ENCODE results near the gene LONP2. TPM values are rescaled to one million over a fixed set of nuclear protein-coding genes. Genes with fewer than 3 reads are reported as not detected.

Gene LONP2
- total RNA-seq, 1 donor = 56.8 TPM

Other genes starting within 250 kb of the LONP2 start
- gene ABCC12, start 88.3 kb upstream of the LONP2 start, total RNA-seq = not detected in 2 replicates
- under 0.01 and 0.29 TPM in 2 replicates for gene ABCC11, start 3.2 kb downstream of the LONP2 start, total RNA-seq
- 41.8 and 43.1 TPM in 2 replicates for gene SIAH1, start 141.1 kb downstream of the LONP2 start, total RNA-seq

All from osteoblast (primary cell).